C4-2B (cell line): ENCODE data around the gene ARHGAP10.

Experiments
- CTCF ChIP-seq: fragments of 450-650 bp; conservative IDR thresholded peaks from 2 replicates; pipeline ENCODE4 v1.5.1; 2017; ENCODE audit warnings: mild to moderate bottlenecking
- ZFX ChIP-seq: fragments of 450-650 bp; IDR thresholded peaks from 2 replicates; pipeline ENCODE4 v1.6.1; 2017

GRCh38 chr4:147770831-147771230, 38.9 kb downstream of the ARHGAP10 start:
- no peak for TF ChIP-seq CTCF
- no peak for TF ChIP-seq ZFX
